ENCODE measurements around the gene BPI.
"Not testable (repeated sequence)": the region's sequence is repeated elsewhere in the genome, so short reads cannot be mapped to it uniquely, and the experiment has no call there.

BPI gene

DNA sequence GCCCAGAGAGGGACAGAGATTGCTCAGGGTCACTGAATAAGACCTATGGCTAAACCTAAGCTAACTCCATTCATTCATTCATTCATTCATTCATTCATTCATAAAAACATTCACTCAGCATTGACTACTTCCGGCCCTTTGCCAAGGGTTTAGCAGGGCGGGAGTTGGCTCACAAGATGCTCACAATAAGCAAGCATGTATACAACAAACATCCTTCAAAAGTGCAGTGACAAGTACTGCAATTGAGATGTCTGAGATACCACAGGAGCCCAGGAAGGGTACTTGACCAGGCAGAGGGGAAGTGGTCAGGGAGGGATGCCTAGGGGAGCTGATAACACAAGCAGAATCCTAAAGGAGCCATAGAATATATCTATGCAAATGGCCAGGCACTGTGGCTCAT is 25.2 kb upstream of the BPI start:
- no peak for DNase-seq

DNA sequence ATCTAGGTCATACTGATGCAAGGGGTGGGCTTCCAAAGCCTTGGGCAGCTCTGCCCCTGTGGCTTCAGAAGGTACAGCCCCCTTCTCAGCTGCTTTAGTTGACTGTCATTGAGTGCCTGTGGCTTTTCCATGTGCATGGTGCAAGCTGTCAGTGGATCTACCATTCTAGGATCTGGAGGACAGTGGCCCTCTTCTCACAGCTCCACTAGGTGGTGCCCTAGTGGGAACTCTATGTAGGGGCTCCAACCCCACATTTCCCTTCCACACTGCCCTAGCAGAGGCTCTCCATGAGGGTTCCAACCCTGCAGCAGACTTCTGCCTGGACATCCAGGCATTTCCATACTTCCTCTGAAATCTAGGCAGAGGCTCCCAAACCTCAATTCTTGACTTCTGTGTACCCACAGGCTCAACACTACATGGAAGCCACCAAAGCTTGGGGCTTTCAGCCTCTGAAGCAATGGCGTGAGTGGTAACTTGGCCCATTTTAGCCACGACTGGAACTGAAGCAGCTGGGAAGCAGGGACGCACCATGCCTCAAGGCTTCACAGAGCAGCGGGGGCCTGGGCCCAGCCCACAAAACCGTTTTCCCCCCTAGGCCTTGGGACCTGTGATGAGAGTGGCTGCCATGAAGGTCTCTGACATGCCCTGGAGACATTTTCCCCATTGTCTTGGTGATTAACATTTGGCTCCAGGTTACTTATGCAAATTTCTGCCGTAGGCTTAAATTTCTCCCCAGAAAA is 22.6 kb upstream of the BPI start:
- not testable (repeated sequence) for DNase-seq

DNA sequence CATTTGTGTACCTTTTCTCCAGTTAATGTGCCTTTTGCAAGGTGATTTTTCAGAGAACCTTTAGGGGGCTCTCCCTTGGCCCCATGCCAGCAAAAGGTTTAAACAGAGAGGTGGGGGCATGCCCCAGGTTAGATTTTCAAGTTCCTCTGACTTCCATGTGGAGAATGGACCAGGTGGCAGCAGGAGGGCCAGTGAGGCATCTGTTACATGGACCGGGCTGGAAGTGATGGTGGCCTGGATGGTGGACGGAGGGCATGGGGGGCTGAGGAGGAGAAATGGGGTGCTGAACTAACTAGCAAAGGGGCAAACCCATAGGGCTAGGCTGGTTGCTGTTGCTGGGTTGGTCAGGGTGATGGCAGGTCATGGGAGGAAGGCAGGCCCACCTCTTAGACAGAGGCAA is 20.7 kb upstream of the BPI start:
- DNase-seq = no peak

- not testable (repeated sequence) for DNase-seq
Observed at GRCh38 chr20:38284066-38284650, 19.8 kb upstream of the BPI start.

- DNase-seq = no peak
Observed at GRCh38 chr20:38284893-38285444, 19.0 kb upstream of the BPI start.

- no peak for DNase-seq
Observed at GRCh38 chr20:38286586-38287531, 17.1 kb upstream of the BPI start.

- no peak for DNase-seq
Observed at GRCh38 chr20:38290829-38291814, 12.8 kb upstream of the BPI start.

- no peak for DNase-seq
Observed at GRCh38 chr20:38291966-38292365, 12.0 kb upstream of the BPI start.

DNA sequence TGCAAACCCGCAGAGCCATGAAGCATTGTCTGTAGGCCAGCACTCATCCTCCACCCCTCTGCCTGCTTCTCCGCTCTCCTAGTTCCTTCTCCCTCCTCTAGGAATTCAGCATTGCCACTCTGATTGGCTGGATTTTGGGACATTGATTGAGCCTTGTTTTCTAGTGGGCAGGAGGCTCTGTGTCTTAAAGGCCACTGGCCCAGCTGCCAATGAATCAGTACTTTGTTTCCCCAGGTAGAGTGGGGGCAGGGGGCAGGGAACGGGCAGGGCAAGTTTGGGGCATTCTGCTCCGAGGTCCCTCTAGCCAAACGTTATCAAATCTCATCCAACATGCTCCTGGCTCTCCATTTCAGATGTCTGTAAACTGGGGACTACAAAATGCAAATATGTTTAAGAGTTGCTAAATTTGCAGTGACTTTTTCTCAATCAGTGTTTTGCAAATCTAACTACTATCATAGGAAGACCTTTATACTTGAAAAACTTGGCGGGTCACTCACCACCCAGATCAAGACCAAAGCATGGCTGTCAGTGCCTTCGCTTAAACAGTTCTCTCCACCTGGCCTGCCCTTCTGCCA is 10.4 kb upstream of the BPI start:
- DNase-seq = no peak

DNA sequence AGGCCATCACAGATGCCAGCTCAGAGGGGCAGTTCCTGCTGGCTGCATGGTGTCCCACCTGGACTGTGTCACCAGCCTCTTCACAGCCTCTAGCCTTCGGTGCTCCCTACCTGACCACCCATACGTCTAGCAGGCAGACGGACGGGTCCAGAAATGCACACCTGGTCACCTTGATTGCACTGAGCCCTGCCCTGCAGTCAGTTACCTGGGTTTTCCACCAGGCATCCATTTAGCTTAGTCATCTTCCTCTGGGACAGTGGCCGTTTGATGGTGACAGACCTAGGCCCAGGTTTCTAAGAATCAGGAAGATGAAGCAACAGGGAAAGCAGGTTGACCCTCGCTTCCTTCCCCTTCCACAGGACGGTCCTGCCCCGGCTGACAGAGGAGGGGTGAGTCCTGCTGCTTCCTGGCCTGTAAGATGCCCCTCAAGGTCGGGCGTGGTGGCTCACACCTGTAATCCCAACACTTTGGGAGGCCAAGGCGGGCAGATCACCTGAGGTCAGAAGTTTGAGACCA is 9.8 kb upstream of the BPI start:
- no peak for DNase-seq

DNA sequence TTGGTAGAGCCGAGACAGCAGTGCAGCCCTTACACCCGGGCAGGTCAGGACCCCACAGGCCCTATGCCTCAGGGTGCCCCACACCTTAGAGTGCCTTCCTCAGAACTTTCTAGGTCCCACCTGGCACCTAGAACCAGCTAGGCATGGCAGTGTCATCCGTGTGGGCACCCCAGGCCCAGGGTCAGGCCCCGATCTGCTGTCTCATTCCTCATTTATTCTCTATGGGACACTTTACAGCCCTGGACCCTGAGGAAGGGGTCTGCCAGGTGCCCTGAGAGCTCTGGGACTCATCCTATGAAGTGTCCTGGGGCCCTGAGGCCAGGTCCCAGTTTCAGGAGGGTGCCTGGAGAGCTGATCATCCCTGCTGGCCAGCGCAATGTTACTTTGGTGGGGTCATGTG is 8.1 kb upstream of the BPI start:
- DNase-seq = no peak

- DNase-seq = no peak
Observed at GRCh38 chr20:38296433-38296832, 7.5 kb upstream of the BPI start.

GRCh38 chr20:38297916-38298674 is 5.9 kb upstream of the BPI start:
- no peak for DNase-seq

GRCh38 chr20:38298768-38299288 is 5.1 kb upstream of the BPI start:
- no peak for DNase-seq

DNA sequence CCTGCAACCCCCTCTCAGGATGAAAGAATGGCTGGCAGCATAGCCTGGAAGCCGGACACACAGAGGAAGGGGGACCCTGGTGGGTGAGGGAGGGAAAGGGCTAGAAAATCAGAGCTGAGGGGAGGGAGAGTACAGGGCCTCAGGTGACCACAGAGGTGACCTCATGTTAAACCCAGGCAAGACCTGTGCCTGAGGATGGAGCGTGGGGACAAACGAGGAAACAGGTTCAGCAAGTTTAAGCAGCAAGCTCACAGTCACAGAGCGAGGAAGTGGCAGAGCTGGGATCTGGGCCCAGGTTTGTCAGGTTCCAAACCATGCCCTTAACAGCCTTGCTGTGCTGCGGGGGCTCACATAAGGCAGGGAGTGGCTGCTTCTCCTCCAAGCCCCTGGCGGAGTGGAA is 4.0 kb upstream of the BPI start:
- DNase-seq = no peak

- no peak for DNase-seq
Observed at GRCh38 chr20:38300438-38300837, 3.5 kb upstream of the BPI start.

DNA sequence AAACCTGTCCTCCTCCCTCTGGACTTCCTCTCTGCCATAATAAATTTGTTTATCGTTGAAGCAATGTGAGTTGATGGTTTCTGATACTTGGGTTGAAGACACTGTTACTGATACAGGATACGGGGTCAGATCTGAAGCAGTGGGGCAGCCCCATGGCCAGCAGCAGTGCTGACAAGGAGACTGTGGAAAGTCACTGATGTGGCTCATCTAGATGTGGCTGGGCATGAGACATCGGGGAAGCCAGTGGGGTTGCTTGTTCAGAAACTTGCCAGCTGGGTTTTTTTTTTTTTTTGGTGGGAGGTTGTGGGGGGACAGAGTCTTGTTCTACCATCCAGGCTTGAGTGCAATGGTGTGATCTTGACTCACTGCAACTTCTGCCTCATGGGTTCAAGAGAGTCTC is 2.6 kb upstream of the BPI start:
- no peak for DNase-seq

DNA sequence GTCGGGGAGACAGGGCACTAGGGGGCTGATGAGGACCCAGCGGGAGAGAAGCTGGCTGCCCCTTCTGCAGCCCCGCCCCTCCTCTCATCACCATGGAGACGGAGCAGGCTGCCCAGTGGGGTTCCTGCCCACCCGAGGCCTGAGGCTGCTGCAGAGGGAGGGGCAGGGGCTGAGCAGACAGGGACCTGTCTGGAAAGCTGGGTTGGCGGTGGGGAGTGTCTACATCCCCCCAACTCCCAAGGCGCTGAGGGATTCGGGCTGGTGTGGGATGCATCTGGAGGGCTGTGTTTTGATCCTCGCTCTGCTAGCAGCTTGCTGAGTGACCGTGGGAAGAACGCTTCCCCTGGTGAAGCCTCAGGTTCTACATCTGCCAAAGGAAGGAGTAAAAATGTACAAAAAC is 1.2 kb upstream of the BPI start:
- no peak for DNase-seq

- DNase-seq = peak; percentile 58
Observed at GRCh38 chr20:38304845-38305447, 990 bp downstream of the BPI start.

- DNase-seq = no peak
Observed at GRCh38 chr20:38305541-38305940, 1.6 kb downstream of the BPI start.
